Parathyroid adenoma (tissue), 2 donors: ENCODE measurements around the gene PSMF1.
A peak's percentile ranks its signal among the peaks of the same experiment; 100 is the strongest.
"Not testable (repeated sequence)": the region's sequence is repeated elsewhere in the genome, so short reads cannot be mapped to it uniquely, and the experiment has no call there.

Source experiments
- H2AFZ ChIP-seq: fragments of 300-600 bp; sonication (generic); one replicate; pipeline ENCODE4 v1.7.0; 2017; ENCODE audit warnings: antibody characterized with exemption, mild to moderate bottlenecking
- H3K27ac ChIP-seq: fragments of 300-600 bp; sonication (generic); one replicate; pipeline ENCODE4 v1.7.0; 2017
- H3K27me3 ChIP-seq: fragments of 300-600 bp; sonication (generic); one replicate; pipeline ENCODE4 v1.7.0; 2017; ENCODE audit warnings: low read length; ENCODE audit not compliant: control insufficient read depth, insufficient read depth
- H3K36me3 ChIP-seq: fragments of 300-600 bp; sonication (generic); one replicate; pipeline ENCODE4 v1.7.0; 2017; ENCODE audit warnings: low read length; ENCODE audit not compliant: control insufficient read depth, insufficient read depth
- H3K4me1 ChIP-seq: fragments of 300-600 bp; sonication (generic); one replicate; pipeline ENCODE4 v1.7.0; 2017; ENCODE audit warnings: control low read depth
- H3K4me2 ChIP-seq: fragments of 300-600 bp; sonication (generic); one replicate; pipeline ENCODE4 v1.7.0; 2017; ENCODE audit warnings: low read length
- H3K4me3 ChIP-seq: fragments of 300-600 bp; sonication (generic); one replicate; pipeline ENCODE4 v1.7.0; 2017; ENCODE audit warnings: low read depth, low read length
- H3K79me2 ChIP-seq: fragments of 300-600 bp; sonication (generic); one replicate; pipeline ENCODE4 v1.7.0; 2017; ENCODE audit warnings: control low read depth
- H3K9ac ChIP-seq: fragments of 300-600 bp; sonication (generic); one replicate; pipeline ENCODE4 v1.7.0; 2017; ENCODE audit warnings: mild to moderate bottlenecking
- H3K9me3 ChIP-seq: fragments of 300-600 bp; sonication (generic); one replicate; pipeline ENCODE4 v1.7.0; 2017; ENCODE audit warnings: low read length; ENCODE audit not compliant: control insufficient read depth
- CTCF ChIP-seq: fragments of 300-600 bp; sonication (generic); IDR thresholded peaks from one replicate; pipeline ENCODE4 v1.7.0; 2017; ENCODE audit warnings: antibody characterized with exemption, mild to moderate bottlenecking
- donor health status: primary hyperparathyroidism.

The PSMF1 gene

GRCh38 chr20:1214838-1215261, 96.4 kb downstream of the PSMF1 start:
- Histone ChIP-seq H3K36me3 (no peaks in the 10 kb centered on the region), H3K4me3 (no peak overlapping the region), H3K9me3 (no peaks in the 10 kb centered on the region), H3K4me2 (no peak overlapping the region), H2AFZ (no peak overlapping the region), H3K4me1 (no peaks in the 10 kb centered on the region), H3K9ac (no peak overlapping the region), H3K27ac (no peak overlapping the region), H3K27me3 (no peaks in the 10 kb centered on the region), H3K79me2 (no peaks in the 10 kb centered on the region)
- no peak for TF ChIP-seq CTCF

GRCh38 chr20:1215386-1216170, 97.2 kb downstream of the PSMF1 start:
- Histone ChIP-seq H3K79me2 (no peaks in the 10 kb centered on the region), H3K9me3 (no peaks in the 10 kb centered on the region), H3K4me1 (no peaks in the 10 kb centered on the region), H3K4me2 (no peak overlapping the region), H2AFZ (no peak overlapping the region), H3K4me3 (no peak overlapping the region), H3K9ac (no peak overlapping the region), H3K27me3 (no peaks in the 10 kb centered on the region), H3K27ac (no peak overlapping the region), H3K36me3 (no peaks in the 10 kb centered on the region)
- TF ChIP-seq CTCF: no peak

- not testable (repeated sequence) for H3K4me3 ChIP-seq, H3K27ac ChIP-seq, H3K27me3 ChIP-seq, H3K36me3 ChIP-seq, H3K4me2 ChIP-seq, H3K9me3 ChIP-seq, H3K4me1 ChIP-seq, H3K79me2 ChIP-seq, H3K9ac ChIP-seq
- H2AFZ ChIP-seq: peak overlapping the region; percentile 43
Observed at GRCh38 chr20:1216527-1217427, 98.4 kb downstream of the PSMF1 start.
